Measurements from ENCODE around the gene VKORC1L1.
"Not testable (repeated sequence)": the region's sequence is repeated elsewhere in the genome, so short reads cannot be mapped to it uniquely, and the experiment has no call there.

Gene VKORC1L1

DNA sequence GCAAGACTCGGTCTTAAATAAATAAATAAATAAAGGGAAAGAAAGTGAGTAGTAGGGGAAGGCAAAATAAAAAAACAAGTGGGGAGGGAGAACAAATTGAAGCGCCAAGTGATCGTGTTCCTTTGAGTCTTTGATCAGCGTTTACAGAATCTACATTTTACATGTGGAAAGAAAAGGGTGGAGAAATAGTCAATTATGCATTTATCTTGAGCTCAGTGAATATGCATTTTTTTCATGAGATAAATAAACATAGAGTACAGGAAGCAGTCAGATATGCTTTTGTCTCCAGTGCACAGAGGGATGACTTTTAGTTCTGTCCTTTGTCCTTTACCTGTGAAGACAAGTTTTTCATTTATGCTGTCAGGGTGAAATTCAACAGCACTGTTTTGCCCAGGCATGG lies 115.2 kb downstream of the VKORC1L1 start:
- no peak overlapping the region for H3K27ac ChIP-seq (replicated peaks)
- H3K4me3 ChIP-seq (replicated peaks; ENCODE audit: insufficient read depth, low read length) = no peak overlapping the region
- DNase-seq (ENCODE audit: low read depth in 1 of 2, low spot score in 1 of 2) = no peak
- TF ChIP-seq, protein P1, sequence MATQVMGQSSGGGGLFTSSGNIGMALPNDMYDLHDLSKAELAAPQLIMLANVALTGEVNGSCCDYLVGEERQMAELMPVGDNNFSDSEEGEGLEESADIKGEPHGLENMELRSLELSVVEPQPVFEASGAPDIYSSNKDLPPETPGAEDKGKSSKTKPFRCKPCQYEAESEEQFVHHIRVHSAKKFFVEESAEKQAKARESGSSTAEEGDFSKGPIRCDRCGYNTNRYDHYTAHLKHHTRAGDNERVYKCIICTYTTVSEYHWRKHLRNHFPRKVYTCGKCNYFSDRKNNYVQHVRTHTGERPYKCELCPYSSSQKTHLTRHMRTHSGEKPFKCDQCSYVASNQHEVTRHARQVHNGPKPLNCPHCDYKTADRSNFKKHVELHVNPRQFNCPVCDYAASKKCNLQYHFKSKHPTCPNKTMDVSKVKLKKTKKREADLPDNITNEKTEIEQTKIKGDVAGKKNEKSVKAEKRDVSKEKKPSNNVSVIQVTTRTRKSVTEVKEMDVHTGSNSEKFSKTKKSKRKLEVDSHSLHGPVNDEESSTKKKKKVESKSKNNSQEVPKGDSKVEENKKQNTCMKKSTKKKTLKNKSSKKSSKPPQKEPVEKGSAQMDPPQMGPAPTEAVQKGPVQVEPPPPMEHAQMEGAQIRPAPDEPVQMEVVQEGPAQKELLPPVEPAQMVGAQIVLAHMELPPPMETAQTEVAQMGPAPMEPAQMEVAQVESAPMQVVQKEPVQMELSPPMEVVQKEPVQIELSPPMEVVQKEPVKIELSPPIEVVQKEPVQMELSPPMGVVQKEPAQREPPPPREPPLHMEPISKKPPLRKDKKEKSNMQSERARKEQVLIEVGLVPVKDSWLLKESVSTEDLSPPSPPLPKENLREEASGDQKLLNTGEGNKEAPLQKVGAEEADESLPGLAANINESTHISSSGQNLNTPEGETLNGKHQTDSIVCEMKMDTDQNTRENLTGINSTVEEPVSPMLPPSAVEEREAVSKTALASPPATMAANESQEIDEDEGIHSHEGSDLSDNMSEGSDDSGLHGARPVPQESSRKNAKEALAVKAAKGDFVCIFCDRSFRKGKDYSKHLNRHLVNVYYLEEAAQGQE (IDR thresholded peaks at IDR 0.05; ENCODE audit: insufficient replicate concordance, low read depth) = no peak
- TF ChIP-seq, protein P2, sequence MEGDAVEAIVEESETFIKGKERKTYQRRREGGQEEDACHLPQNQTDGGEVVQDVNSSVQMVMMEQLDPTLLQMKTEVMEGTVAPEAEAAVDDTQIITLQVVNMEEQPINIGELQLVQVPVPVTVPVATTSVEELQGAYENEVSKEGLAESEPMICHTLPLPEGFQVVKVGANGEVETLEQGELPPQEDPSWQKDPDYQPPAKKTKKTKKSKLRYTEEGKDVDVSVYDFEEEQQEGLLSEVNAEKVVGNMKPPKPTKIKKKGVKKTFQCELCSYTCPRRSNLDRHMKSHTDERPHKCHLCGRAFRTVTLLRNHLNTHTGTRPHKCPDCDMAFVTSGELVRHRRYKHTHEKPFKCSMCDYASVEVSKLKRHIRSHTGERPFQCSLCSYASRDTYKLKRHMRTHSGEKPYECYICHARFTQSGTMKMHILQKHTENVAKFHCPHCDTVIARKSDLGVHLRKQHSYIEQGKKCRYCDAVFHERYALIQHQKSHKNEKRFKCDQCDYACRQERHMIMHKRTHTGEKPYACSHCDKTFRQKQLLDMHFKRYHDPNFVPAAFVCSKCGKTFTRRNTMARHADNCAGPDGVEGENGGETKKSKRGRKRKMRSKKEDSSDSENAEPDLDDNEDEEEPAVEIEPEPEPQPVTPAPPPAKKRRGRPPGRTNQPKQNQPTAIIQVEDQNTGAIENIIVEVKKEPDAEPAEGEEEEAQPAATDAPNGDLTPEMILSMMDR (IDR thresholded peaks at IDR 0.05; ENCODE audit: insufficient read depth, low read length) = no peak
- TF ChIP-seq GABPA (IDR thresholded peaks at IDR 0.05; ENCODE audit: low read depth) = no peak
- no peak for TF ChIP-seq SPI1 (IDR thresholded peaks at IDR 0.05; ENCODE audit: borderline replicate concordance, low read depth)
- no peak for TF ChIP-seq POLR2AphosphoS5 (IDR thresholded peaks at IDR 0.05; ENCODE audit: low read depth)
- H3K27me3 ChIP-seq (ENCODE audit: insufficient read depth, poor library complexity, severe bottlenecking) = no peaks in the 10 kb centered on the region

DNA sequence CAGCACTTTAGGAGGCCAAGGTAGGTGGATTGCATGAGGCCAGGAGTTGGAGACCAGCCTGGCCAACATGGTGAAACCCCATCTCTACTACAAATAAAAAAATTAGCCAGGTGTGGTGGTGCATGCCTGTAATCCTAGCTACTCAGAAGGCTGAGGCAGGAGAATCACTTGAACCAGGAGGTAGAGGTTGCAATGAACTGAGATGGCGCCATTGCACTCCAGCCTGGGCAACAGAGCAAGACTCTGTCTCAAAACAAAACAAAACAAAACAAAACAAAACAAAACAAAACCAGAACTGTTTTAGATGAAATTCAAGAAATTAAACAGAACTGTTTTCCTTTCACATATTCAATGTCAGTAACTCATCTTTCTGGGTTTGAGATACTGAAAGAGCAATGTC lies 115.6 kb downstream of the VKORC1L1 start:
- H3K27ac ChIP-seq (replicated peaks); H3K4me3 ChIP-seq (replicated peaks; ENCODE audit: insufficient read depth, low read length); H3K27me3 ChIP-seq (ENCODE audit: insufficient read depth, poor library complexity, severe bottlenecking); DNase-seq (ENCODE audit: low read depth in 1 of 2, low spot score in 1 of 2): not testable (repeated sequence)

DNA sequence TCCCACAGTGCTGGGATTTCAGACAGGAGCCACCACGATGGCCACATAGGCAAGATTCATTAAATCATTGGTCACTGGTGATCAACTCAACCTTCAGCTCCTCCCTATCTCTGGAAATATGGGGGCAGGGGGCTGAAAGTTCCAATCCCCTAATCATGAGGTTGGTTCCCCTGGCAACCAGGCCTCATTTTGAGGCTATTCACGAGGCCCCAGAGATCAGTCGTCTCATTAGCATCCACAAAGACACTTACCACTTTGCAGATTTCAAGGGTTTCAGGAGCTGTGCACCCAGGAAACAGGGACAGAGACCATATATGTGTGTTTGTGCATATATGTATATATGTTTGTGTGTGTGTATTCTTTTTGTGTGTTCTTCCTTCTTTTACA lies 116.8 kb downstream of the VKORC1L1 start:
- Histone ChIP-seq H3K27me3 (ENCODE audit: insufficient read depth, poor library complexity, severe bottlenecking) (no peaks in the 10 kb centered on the region), H3K27ac (replicated peaks) (no peak overlapping the region), H3K4me3 (replicated peaks; ENCODE audit: insufficient read depth, low read length) (no peak overlapping the region)
- DNase-seq (ENCODE audit: low read depth in 1 of 2, low spot score in 1 of 2) = no peak
- TF ChIP-seq SPI1 (IDR thresholded peaks at IDR 0.05; ENCODE audit: borderline replicate concordance, low read depth) = no peak
- TF ChIP-seq GABPA (IDR thresholded peaks at IDR 0.05; ENCODE audit: low read depth) = no peak
- TF ChIP-seq POLR2AphosphoS5 (IDR thresholded peaks at IDR 0.05; ENCODE audit: low read depth) = no peak
- TF ChIP-seq, protein P2 (IDR thresholded peaks at IDR 0.05; ENCODE audit: insufficient read depth, low read length) = no peak
- TF ChIP-seq, protein P1 (IDR thresholded peaks at IDR 0.05; ENCODE audit: insufficient replicate concordance, low read depth) = no peak

DNA sequence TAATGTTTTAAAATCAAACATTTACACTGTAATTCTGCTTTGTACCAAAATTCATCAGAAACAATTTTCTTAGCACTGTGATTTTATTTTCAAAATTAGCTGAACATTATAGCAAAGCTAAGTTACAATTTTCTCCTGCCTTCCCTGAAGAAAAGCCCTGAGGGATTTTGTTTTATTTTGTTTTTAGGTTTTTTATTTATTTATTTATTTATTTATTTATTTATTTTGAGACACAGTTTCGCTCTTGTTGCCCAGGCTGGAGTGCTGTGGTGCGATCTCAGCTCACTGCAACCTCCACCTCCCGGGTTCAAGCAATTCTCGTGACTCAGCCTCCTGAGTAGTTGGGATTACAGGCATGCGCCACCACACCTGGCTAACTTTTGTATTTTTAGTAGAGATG lies 119.0 kb downstream of the VKORC1L1 start:
- not testable (repeated sequence) for H3K4me3 ChIP-seq (replicated peaks; ENCODE audit: insufficient read depth, low read length); DNase-seq (ENCODE audit: low read depth in 1 of 2, low spot score in 1 of 2); H3K27me3 ChIP-seq (ENCODE audit: insufficient read depth, poor library complexity, severe bottlenecking); H3K27ac ChIP-seq (replicated peaks)

DNA sequence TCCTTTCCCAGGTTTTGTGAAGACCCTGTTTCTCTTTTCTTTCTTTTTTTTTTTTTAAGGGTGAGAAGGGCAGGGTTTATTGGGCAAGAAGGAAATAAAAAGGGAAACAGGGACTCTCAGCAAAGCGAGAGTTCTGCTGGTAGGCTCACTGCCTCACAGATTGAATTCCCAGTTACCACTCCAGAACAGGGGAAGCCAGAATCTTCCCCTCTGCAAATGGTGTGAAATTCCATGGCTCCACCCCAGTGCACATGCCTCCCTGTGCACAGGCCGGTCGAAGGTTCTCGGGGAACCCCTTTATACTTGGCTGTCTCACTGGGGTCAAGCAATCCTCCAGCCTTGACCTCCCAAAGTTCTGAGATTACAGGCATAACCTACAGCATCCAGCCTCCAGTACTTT lies 119.7 kb downstream of the VKORC1L1 start:
- no peak for TF ChIP-seq SPI1 (IDR thresholded peaks at IDR 0.05; ENCODE audit: borderline replicate concordance, low read depth)
- no peak for TF ChIP-seq POLR2AphosphoS5 (IDR thresholded peaks at IDR 0.05; ENCODE audit: low read depth)
- TF ChIP-seq, protein P1 (IDR thresholded peaks at IDR 0.05; ENCODE audit: insufficient replicate concordance, low read depth) = no peak
- TF ChIP-seq, protein P2 (IDR thresholded peaks at IDR 0.05; ENCODE audit: insufficient read depth, low read length) = no peak
- no peak overlapping the region for H3K27ac ChIP-seq (replicated peaks)

DNA sequence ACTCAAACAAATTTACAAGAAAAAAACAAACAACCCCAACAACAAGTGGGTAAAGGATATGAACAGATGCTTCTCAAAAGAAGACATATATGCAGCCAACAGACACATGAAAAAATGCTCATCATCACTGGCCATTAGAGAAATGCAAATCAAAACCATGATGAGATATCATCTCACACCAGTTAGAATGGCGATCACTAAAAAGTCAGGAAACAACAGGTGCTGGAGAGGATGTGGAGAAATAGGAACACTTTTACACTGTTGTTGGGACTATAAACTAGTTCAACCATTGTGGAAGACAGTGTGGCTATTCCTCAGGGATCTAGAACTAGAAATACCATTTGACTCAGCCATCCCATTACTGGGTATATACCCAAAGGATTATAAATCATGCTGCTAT lies 122.1 kb downstream of the VKORC1L1 start:
- DNase-seq (ENCODE audit: low read depth in 1 of 2, low spot score in 1 of 2); H3K27ac ChIP-seq (replicated peaks); H3K27me3 ChIP-seq (ENCODE audit: insufficient read depth, poor library complexity, severe bottlenecking); H3K4me3 ChIP-seq (replicated peaks; ENCODE audit: insufficient read depth, low read length): not testable (repeated sequence)

More for the DNA sequence above, 119.7 kb downstream of the VKORC1L1 start:
- DNase-seq (ENCODE audit: low read depth in 1 of 2, low spot score in 1 of 2) = no peak
- Histone ChIP-seq H3K27me3 (ENCODE audit: insufficient read depth, poor library complexity, severe bottlenecking) (no peaks in the 10 kb centered on the region), H3K4me3 (replicated peaks; ENCODE audit: insufficient read depth, low read length) (no peak overlapping the region)
